GM12878 (cell line): ENCODE measurements around the gene TMEM82.

Source experiments
- BCL11A ChIP-seq: IDR thresholded peaks from 2 replicates; pipeline ENCODE4 v1.6.1; 2011; ENCODE audit warnings: low read depth, low read length
- EP300 ChIP-seq, 2 experiments: fragments of 150-350 bp in 1 of 2; IDR thresholded peaks; 2 replicates each; pipeline ENCODE4 v1.6.1; 2011 to 2012; ENCODE audit warnings: low read depth in 2 of 2, low read length in 2 of 2, borderline replicate concordance in 1 of 2, improper control_type of control experiment in 1 of 2, inconsistent platforms in 1 of 2; ENCODE audit not compliant: control insufficient read depth in 1 of 2
- ESRRA ChIP-seq: IDR thresholded peaks from 2 replicates; pipeline ENCODE4 v1.6.1; 2012; ENCODE audit warnings: mild to moderate bottlenecking, low read length, improper control_type of control experiment
- NFXL1 ChIP-seq: fragments of 450-650 bp; IDR thresholded peaks from 2 replicates; pipeline ENCODE4 v1.6.1; 2017; ENCODE audit warnings: antibody characterized with exemption, mild to moderate bottlenecking, borderline replicate concordance
- TAF1 ChIP-seq: IDR thresholded peaks from 2 replicates; pipeline ENCODE4 v1.6.1; 2011; ENCODE audit warnings: mild to moderate bottlenecking, low read depth, low read length, borderline replicate concordance
- TCF12 ChIP-seq: IDR thresholded peaks from 2 replicates; pipeline ENCODE4 v1.6.1; 2011; ENCODE audit warnings: low read depth, mild to moderate bottlenecking, low read length
- TCF7 ChIP-seq: IDR thresholded peaks from 2 replicates; pipeline ENCODE4 v1.6.1; 2014; ENCODE audit warnings: antibody characterized with exemption, borderline replicate concordance

- TF ChIP-seq TCF12 (no peak), NFXL1 (no peak), EP300 (IDR thresholded peaks at IDR 0.05; ENCODE audit: borderline replicate concordance in 1 of 2, control insufficient read depth in 1 of 2, low read depth in 2 of 2, low read length in 2 of 2) (no peak), TCF7 (no peak), TAF1 (no peak), BCL11A (no peak), ESRRA (no peak)
These were observed 10.3 kb upstream of the TMEM82 start for GRCh38 chr1:15731735-15732685.
